RWPE2 (cell line): ENCODE results near the gene ENC1.

Source experiments
- ATAC-seq: fragments of 200-7000 bp; cut with Tn5 transposase; 3 replicates; pipeline ENCODE4 v1.9.1; 2021; ENCODE audit warnings: low read depth
- DNase-seq: peaks from one replicate; pipeline ENCODE4 v3.0.0-alpha.2; 2020; ENCODE audit warnings: low spot score
- H3K27ac ChIP-seq: fragments of 450-650 bp; 2 replicates; pipeline ENCODE4 v1.5.1; 2017; ENCODE audit warnings: mild to moderate bottlenecking; ENCODE audit not compliant: poor library complexity, severe bottlenecking
- H3K27me3 ChIP-seq: fragments of 250-450 bp; sonication (Bioruptor Pico); 2 replicates; pipeline ENCODE4 v1.5.1; 2021; ENCODE audit warnings: mild to moderate bottlenecking, moderate library complexity; ENCODE audit not compliant: insufficient read depth, poor library complexity, severe bottlenecking
- H3K36me3 ChIP-seq: fragments of 250-450 bp; sonication (Bioruptor Pico); 2 replicates; pipeline ENCODE4 v1.5.1; 2020; ENCODE audit warnings: low read depth, mild to moderate bottlenecking, moderate library complexity
- H3K4me1 ChIP-seq: fragments of 250-450 bp; sonication (Bioruptor Pico); 2 replicates; pipeline ENCODE4 v1.5.1; 2021; ENCODE audit warnings: mild to moderate bottlenecking, moderate library complexity; ENCODE audit not compliant: insufficient read depth, poor library complexity, severe bottlenecking
- H3K4me3 ChIP-seq: fragments of 250-450 bp; sonication (Bioruptor Pico); 2 replicates; pipeline ENCODE4 v1.5.1; 2021; ENCODE audit warnings: mild to moderate bottlenecking, moderate library complexity; ENCODE audit not compliant: severe bottlenecking
- H3K9me3 ChIP-seq: fragments of 250-450 bp; sonication (Bioruptor Pico); 2 replicates; pipeline ENCODE4 v1.5.1; 2021; ENCODE audit warnings: mild to moderate bottlenecking, moderate library complexity; ENCODE audit not compliant: severe bottlenecking
- CTCF ChIP-seq: fragments of 450-650 bp; IDR thresholded peaks from one replicate; pipeline ENCODE4 v1.5.1; 2017; ENCODE audit warnings: mild to moderate bottlenecking, moderate library complexity; ENCODE audit not compliant: poor library complexity, severe bottlenecking

Gene ENC1

GRCh38 chr5:74655716-74656115 is 15.2 kb upstream of the ENC1 start:
- no peak for ATAC-seq
- Histone ChIP-seq H3K27ac (no peak overlapping the region), H3K36me3 (no peaks in the 10 kb centered on the region), H3K27me3 (no peaks in the 10 kb centered on the region), H3K4me1 (peaks cover 5% of the 10 kb centered on the region), H3K9me3 (no peaks in the 10 kb centered on the region), H3K4me3 (no peak overlapping the region)
- no peak for TF ChIP-seq CTCF
- no peak for DNase-seq

GRCh38 chr5:74655206-74655605 is 14.7 kb upstream of the ENC1 start:
- Histone ChIP-seq H3K4me1 (peaks cover 5% of the 10 kb centered on the region), H3K27ac (no peak overlapping the region), H3K4me3 (no peak overlapping the region), H3K36me3 (no peaks in the 10 kb centered on the region), H3K9me3 (no peaks in the 10 kb centered on the region), H3K27me3 (no peaks in the 10 kb centered on the region)
- TF ChIP-seq CTCF = no peak
- ATAC-seq = no peak
- no peak for DNase-seq

GRCh38 chr5:74653991-74654390 is 13.5 kb upstream of the ENC1 start:
- Histone ChIP-seq H3K27me3 (no peaks in the 10 kb centered on the region), H3K36me3 (no peaks in the 10 kb centered on the region), H3K4me3 (no peak overlapping the region), H3K27ac (no peak overlapping the region), H3K4me1 (peaks cover 5% of the 10 kb centered on the region), H3K9me3 (no peaks in the 10 kb centered on the region)
- no peak for DNase-seq
- TF ChIP-seq CTCF = no peak
- no peak for ATAC-seq

GRCh38 chr5:74652576-74652975 is 12.0 kb upstream of the ENC1 start:
- no peak for TF ChIP-seq CTCF
- DNase-seq (no peak), ATAC-seq (no peak)
- Histone ChIP-seq H3K9me3 (no peaks in the 10 kb centered on the region), H3K4me1 (peaks cover 10% of the 10 kb centered on the region), H3K4me3 (no peak overlapping the region), H3K27me3 (no peaks in the 10 kb centered on the region), H3K27ac (peak overlapping the region; percentile 36), H3K36me3 (no peaks in the 10 kb centered on the region)

GRCh38 chr5:74651710-74652109 is 11.2 kb upstream of the ENC1 start:
- Histone ChIP-seq H3K4me1 (peaks cover 19% of the 10 kb centered on the region), H3K4me3 (no peak overlapping the region), H3K27me3 (no peaks in the 10 kb centered on the region), H3K27ac (peak overlapping the region; percentile 36), H3K9me3 (no peaks in the 10 kb centered on the region), H3K36me3 (no peaks in the 10 kb centered on the region)
- no peak for TF ChIP-seq CTCF
- ATAC-seq (peak; percentile 77), DNase-seq (no peak)
